ENCODE data around the gene LRRC8C. TPM values are rescaled to one million over a fixed set of nuclear protein-coding genes. Genes with fewer than 3 reads are reported as not detected.
"Not testable (repeated sequence)": the region's sequence is repeated elsewhere in the genome, so short reads cannot be mapped to it uniquely, and the experiment has no call there.

Gene LRRC8C
- total and polyA plus RNA-seq, 2 experiments from 2014 or later: 0.70 to 1.5 TPM

GRCh38 chr1:89702520-89703045 lies 69.7 kb downstream of the LRRC8C start:
- 98% methylated on average over 1 of the region's 1 CpG for WGBS (ENCODE audit: low lambda C conversion rate, missing lambda C conversion rate)
- Histone ChIP-seq H3K27ac (no peak overlapping the region), H3K9me2 (replicated peaks; ENCODE audit: insufficient read depth) (no peaks in the 10 kb centered on the region), H3K79me2 (no peaks in the 10 kb centered on the region), H3K4me1 (ENCODE audit: insufficient read depth) (no peaks in the 10 kb centered on the region), H3K4me3 (no peak overlapping the region), H3K4me2 (no peak overlapping the region), H4K20me1 (ENCODE audit: insufficient read depth, poor library complexity, severe bottlenecking) (no peaks in the 10 kb centered on the region), H3K9me3 (ENCODE audit: low read depth) (no peaks in the 10 kb centered on the region), H3K27me3 (no peaks in the 10 kb centered on the region), H2AFZ (no peak overlapping the region), H3K36me3 (replicated peaks; ENCODE audit: insufficient read depth, low read depth) (no peaks in the 10 kb centered on the region)
- TF ChIP-seq, protein P1, sequence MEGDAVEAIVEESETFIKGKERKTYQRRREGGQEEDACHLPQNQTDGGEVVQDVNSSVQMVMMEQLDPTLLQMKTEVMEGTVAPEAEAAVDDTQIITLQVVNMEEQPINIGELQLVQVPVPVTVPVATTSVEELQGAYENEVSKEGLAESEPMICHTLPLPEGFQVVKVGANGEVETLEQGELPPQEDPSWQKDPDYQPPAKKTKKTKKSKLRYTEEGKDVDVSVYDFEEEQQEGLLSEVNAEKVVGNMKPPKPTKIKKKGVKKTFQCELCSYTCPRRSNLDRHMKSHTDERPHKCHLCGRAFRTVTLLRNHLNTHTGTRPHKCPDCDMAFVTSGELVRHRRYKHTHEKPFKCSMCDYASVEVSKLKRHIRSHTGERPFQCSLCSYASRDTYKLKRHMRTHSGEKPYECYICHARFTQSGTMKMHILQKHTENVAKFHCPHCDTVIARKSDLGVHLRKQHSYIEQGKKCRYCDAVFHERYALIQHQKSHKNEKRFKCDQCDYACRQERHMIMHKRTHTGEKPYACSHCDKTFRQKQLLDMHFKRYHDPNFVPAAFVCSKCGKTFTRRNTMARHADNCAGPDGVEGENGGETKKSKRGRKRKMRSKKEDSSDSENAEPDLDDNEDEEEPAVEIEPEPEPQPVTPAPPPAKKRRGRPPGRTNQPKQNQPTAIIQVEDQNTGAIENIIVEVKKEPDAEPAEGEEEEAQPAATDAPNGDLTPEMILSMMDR (IDR thresholded peaks at IDR 0.05; ENCODE audit: poor library complexity): no peak
- TF ChIP-seq EZH2 (IDR thresholded peaks at IDR 0.05; ENCODE audit: borderline replicate concordance): no peak
- no peak for TF ChIP-seq EZH2phosphoT487 (IDR thresholded peaks at IDR 0.05; ENCODE audit: low read depth, severe bottlenecking, unreplicated experiment)
- DNase-seq (ENCODE audit: low spot score): no peak

DNA sequence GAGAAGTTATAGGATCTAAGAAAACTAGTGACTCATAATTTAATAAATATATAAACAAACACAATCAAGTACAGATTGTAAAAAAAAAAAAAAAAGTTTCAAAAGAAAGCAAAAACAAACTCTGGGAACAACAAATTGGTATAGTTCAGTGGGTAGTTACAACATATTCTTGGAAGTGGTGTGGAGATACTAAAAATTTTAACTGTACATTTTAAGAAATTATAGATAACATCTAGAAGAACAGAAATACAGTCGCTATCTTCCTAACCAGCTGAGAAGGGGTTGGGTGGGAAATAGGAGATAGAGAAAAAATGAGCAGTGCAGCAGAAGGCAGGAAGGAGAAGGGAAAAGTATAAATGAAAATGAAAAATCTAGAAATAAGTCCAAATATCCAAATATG lies 70.5 kb downstream of the LRRC8C start:
- Histone ChIP-seq H3K27me3 (no peaks in the 10 kb centered on the region), H3K36me3 (replicated peaks; ENCODE audit: insufficient read depth, low read depth) (no peaks in the 10 kb centered on the region), H3K9me2 (replicated peaks; ENCODE audit: insufficient read depth) (no peaks in the 10 kb centered on the region), H3K9me3 (ENCODE audit: low read depth) (no peaks in the 10 kb centered on the region), H4K20me1 (ENCODE audit: insufficient read depth, poor library complexity, severe bottlenecking) (no peaks in the 10 kb centered on the region), H2AFZ (no peak overlapping the region), H3K4me2 (no peak overlapping the region), H3K27ac (no peak overlapping the region), H3K4me3 (no peak overlapping the region), H3K79me2 (no peaks in the 10 kb centered on the region), H3K4me1 (ENCODE audit: insufficient read depth) (no peaks in the 10 kb centered on the region)
- TF ChIP-seq, protein P1 (IDR thresholded peaks at IDR 0.05; ENCODE audit: poor library complexity): no peak
- TF ChIP-seq EZH2 (IDR thresholded peaks at IDR 0.05; ENCODE audit: borderline replicate concordance): no peak
- TF ChIP-seq EZH2phosphoT487 (IDR thresholded peaks at IDR 0.05; ENCODE audit: low read depth, severe bottlenecking, unreplicated experiment): no peak
- WGBS (ENCODE audit: low lambda C conversion rate, missing lambda C conversion rate): 73% methylated on average over 1 of the region's 1 CpG
- DNase-seq (ENCODE audit: low spot score): no peak

- Histone ChIP-seq H3K9me3 (ENCODE audit: low read depth) (no peaks in the 10 kb centered on the region), H3K9me2 (replicated peaks; ENCODE audit: insufficient read depth) (no peaks in the 10 kb centered on the region), H3K27ac (no peak overlapping the region), H3K36me3 (replicated peaks; ENCODE audit: insufficient read depth, low read depth) (no peaks in the 10 kb centered on the region), H3K4me1 (ENCODE audit: insufficient read depth) (no peaks in the 10 kb centered on the region), H3K79me2 (no peaks in the 10 kb centered on the region), H3K4me2 (no peak overlapping the region), H4K20me1 (ENCODE audit: insufficient read depth, poor library complexity, severe bottlenecking) (no peaks in the 10 kb centered on the region), H2AFZ (no peak overlapping the region), H3K4me3 (no peak overlapping the region), H3K27me3 (no peaks in the 10 kb centered on the region)
- 89% methylated on average over 2 of the region's 2 CpGs for WGBS (ENCODE audit: low lambda C conversion rate, missing lambda C conversion rate)
- TF ChIP-seq EZH2phosphoT487 (IDR thresholded peaks at IDR 0.05; ENCODE audit: low read depth, severe bottlenecking, unreplicated experiment): no peak
- TF ChIP-seq, protein P1 (IDR thresholded peaks at IDR 0.05; ENCODE audit: poor library complexity): no peak
- TF ChIP-seq EZH2 (IDR thresholded peaks at IDR 0.05; ENCODE audit: borderline replicate concordance): no peak
- no peak for DNase-seq (ENCODE audit: low spot score)
These were observed 71.1 kb downstream of the LRRC8C start for GRCh38 chr1:89704014-89704413.

DNA sequence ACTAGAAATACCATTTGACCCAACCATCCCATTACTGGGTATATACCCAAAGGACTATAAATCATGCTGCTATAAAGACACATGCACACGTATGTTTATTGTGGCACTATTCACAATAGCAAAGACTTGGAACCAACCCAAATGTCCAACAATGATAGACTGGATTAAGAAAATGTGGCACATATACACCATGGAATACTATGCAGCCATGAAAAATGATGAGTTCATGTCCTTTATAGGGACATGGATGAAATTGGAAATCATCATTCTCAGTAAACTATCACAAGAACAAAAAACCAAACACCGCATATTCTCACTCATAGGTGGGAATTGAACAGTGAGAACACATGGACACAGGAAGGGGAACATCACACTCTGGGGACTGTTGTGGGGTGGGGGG lies 72.0 kb downstream of the LRRC8C start:
- H3K9me3 ChIP-seq (ENCODE audit: low read depth); H2AFZ ChIP-seq; H3K9me2 ChIP-seq (replicated peaks; ENCODE audit: insufficient read depth); H3K4me1 ChIP-seq (ENCODE audit: insufficient read depth); H3K79me2 ChIP-seq; H3K27ac ChIP-seq; H3K27me3 ChIP-seq; H3K36me3 ChIP-seq (replicated peaks; ENCODE audit: insufficient read depth, low read depth); H4K20me1 ChIP-seq (ENCODE audit: insufficient read depth, poor library complexity, severe bottlenecking); H3K4me2 ChIP-seq; DNase-seq (ENCODE audit: low spot score); H3K4me3 ChIP-seq: not testable (repeated sequence)
- no CpG with 5 or more reads among the region's 2 CpGs for WGBS (ENCODE audit: low lambda C conversion rate, missing lambda C conversion rate)

Data from hepatocyte (in vitro differentiated cells).